ENCODE measurements around the gene TFR2.

- TF ChIP-seq, protein P1, sequence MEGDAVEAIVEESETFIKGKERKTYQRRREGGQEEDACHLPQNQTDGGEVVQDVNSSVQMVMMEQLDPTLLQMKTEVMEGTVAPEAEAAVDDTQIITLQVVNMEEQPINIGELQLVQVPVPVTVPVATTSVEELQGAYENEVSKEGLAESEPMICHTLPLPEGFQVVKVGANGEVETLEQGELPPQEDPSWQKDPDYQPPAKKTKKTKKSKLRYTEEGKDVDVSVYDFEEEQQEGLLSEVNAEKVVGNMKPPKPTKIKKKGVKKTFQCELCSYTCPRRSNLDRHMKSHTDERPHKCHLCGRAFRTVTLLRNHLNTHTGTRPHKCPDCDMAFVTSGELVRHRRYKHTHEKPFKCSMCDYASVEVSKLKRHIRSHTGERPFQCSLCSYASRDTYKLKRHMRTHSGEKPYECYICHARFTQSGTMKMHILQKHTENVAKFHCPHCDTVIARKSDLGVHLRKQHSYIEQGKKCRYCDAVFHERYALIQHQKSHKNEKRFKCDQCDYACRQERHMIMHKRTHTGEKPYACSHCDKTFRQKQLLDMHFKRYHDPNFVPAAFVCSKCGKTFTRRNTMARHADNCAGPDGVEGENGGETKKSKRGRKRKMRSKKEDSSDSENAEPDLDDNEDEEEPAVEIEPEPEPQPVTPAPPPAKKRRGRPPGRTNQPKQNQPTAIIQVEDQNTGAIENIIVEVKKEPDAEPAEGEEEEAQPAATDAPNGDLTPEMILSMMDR (IDR thresholded peaks at IDR 0.05): no peak
- TF ChIP-seq POLR2AphosphoS5 (IDR thresholded peaks at IDR 0.05): no peak
- TF ChIP-seq POLR2A (IDR thresholded peaks at IDR 0.05): no peak
Observed at GRCh38 chr7:100689230-100690135, 48.1 kb upstream of the TFR2 start.
